Measurements from ENCODE around the gene QSOX1.
"Not testable (repeated sequence)": the region's sequence is repeated elsewhere in the genome, so short reads cannot be mapped to it uniquely, and the experiment has no call there.

The QSOX1 gene

DNA sequence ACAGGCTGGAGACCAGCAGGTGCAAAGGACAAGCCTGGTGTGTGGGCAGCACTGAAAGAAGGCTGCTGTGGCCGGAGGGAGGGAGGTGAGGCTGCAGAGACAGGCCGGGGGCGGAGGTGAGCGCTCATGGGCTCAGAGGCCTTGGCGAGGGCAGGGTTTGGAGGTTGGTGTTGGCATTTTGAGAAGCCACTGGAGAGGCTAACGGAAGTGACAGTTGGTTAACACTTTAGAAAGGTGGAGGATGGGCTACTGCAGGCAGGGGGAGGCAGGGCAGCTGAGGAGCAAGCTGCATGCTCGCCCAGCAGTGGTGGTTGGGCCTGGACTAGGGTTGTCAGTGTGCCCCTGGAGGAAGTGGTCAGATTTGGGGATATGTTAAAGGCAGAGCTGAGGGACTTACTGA lies 37.5 kb downstream of the QSOX1 start:
- no peak for DNase-seq

DNA sequence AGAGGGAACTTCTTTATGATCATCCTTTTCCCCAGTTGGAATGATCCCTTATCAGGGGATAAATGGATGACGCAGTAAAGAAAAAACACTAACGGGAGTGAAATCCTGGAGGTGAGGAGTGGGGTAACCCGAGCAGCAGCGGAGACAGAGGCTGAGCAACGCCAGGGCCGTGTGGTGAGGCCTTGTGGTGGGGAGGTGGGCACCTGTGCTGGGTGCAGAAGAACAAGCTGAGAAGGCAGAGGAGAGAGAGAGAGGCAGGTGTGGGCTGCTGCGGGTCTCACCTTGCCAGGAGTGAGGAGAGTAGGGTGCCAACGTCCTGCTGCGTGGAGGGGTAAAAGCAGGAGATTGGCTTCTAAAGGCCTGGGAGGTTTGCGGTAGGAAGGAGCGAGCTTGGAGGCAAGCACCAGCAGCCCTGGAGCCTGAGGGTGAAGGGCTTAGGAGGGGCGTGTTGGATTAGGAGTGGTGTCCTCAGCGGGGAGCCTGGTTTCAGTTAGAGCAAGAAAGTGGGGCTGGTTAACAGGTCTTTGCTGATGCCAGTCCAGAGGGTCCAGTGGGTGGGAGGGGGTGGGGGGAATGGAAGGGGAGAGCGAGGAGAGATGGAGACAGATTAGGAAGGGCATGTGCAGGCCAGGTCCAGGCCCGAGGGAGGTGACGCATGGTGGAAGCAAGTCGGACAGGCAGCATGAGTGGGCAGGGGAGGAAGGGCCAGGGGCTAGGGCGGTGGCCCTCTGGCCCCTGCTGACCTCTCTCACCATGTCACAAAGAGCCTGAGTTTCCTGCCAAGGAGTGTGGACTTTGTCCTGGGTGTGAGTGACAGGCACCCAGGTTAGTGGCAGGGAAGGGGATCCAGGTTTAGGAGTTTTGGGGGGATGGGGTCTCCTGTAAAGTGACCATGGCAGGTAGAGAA lies 38.7 kb downstream of the QSOX1 start:
- no peak for DNase-seq

DNA sequence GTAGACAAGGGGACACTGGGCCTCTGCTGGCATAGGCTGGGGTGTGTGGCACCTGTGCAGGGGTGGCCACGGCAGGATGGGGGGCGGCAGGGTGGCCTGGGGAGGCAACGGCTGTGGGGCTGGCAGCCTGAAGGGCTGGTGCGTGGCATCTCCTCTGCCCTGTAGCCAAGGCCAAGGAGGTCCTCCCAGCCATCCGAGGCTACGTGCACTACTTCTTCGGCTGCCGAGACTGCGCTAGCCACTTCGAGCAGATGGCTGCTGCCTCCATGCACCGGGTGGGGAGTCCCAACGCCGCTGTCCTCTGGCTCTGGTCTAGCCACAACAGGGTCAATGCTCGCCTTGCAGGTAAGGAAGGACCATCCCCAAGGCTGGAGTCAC lies 39.4 kb downstream of the QSOX1 start:
- DNase-seq, result no peak

DNA sequence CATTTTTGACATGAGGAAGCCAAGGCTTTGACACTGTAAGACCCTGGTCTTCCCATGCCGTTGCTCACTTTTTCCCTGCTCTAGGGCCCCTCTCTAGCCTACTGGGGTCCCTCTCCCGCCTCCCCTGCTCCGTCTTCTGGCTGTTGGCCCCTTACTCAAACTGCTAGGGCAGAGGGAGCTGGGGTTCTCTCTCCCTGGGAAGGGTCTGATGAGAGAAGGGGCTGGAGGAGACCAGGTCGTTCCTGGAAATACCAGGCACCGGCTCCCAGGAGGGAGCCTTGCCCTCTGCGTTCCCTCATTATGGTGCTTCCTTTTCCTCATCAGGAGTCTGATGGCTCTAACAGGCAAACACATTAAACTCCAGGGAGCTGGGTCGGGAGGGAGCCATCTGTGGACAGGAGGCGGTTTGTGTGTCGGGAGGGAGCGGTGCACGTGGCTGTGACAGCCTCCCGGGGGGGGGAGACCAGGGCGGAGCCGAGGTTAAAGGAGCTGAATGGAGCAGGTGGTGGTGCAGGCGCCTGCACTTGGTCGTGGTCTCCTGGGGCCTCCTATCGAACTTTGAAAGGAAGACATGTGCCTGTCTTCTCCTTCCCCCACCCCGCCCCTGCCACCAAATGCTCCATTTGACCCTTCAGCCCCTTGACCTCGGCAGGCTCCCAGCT lies 40.0 kb downstream of the QSOX1 start:
- no peak for DNase-seq

DNA sequence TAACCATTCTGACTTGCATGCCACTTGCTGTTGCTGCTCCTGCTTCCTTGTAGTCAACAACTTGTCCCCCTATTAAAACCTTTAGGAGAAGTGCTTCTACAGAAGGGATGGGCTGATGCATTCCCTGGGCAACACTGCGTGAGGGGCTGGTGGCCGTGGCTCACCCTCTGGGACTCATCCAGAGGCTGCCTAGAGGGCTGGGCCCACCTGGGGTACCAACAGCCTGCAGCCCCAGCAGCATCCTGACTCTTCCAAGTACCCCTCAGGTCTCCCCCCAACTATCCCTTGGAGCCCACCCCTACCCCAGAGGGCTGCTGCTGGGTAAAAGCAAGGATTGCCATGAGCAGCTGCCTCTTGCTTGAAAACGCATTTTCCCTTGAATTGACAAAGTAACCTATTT lies 40.7 kb downstream of the QSOX1 start:
- no peak for DNase-seq

DNA sequence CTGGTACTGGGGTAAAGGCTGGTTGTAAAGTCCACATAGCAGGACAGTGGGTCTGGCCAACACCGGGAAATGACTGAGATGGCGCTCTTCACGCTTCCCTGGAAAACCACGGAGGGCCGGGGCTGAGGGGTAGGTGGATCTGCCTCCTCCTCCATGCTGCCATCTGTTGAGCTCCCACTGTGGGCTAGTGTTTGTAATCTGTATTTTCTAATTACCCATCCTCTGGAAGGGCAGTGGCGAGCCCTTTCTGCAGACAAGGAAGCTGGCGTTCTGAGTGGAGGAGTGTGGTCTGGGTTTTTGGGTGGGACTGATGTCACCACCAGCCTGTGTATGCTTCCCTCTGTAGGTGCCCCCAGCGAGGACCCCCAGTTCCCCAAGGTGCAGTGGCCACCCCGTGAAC lies 41.2 kb downstream of the QSOX1 start:
- no peak for DNase-seq

DNA sequence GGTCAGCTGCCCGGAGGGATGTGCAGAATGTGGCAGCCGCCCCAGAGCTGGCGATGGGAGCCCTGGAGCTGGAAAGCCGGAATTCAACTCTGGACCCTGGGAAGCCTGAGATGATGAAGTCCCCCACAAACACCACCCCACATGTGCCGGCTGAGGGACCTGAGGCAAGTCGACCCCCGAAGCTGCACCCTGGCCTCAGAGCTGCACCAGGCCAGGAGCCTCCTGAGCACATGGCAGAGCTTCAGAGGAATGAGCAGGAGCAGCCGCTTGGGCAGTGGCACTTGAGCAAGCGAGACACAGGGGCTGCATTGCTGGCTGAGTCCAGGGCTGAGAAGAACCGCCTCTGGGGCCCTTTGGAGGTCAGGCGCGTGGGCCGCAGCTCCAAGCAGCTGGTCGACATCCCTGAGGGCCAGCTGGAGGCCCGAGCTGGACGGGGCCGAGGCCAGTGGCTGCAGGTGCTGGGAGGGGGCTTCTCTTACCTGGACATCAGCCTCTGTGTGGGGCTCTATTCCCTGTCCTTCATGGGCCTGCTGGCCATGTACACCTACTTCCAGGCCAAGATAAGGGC lies 41.9 kb downstream of the QSOX1 start:
- DNase-seq, result no peak

DNA sequence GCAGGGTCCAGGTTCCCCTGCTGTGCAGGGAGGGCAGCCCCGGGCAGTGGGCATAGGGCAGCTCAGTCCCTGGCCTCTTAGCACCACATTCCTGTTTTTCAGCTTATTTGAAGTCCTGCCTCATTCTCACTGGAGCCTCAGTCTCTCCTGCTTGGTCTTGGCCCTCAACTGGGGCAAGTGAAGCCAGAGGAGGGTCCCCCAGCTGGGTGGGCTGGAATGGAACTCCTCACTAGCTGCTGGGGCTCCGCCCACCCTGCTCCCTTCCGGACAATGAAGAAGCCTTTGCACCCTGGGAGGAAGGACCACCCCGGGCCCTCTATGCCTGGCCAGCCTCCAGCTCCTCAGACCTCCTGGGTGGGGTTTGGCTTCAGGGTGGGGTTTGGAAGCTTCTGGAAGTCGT lies 42.6 kb downstream of the QSOX1 start:
- DNase-seq, result no peak

DNA sequence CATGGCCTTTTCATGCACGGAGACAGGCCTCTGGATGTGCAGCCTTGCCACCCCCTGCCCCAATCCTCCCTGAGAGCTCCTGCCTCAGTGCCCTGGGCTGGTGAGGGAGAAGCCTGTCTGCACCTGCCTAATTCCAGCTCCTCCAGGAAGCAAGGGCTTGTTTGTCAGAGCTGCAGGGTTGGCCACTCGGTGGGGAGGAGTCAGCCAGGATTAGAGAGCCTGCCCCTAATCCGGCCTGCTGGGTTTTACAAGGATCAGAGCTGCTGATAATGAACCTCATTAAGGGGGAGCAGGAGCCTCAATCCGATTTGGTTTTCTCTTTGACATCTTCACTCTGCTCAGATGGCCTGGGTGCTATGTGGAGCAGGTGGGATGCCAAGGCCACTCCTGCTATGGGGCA lies 43.5 kb downstream of the QSOX1 start:
- no peak for DNase-seq

DNA sequence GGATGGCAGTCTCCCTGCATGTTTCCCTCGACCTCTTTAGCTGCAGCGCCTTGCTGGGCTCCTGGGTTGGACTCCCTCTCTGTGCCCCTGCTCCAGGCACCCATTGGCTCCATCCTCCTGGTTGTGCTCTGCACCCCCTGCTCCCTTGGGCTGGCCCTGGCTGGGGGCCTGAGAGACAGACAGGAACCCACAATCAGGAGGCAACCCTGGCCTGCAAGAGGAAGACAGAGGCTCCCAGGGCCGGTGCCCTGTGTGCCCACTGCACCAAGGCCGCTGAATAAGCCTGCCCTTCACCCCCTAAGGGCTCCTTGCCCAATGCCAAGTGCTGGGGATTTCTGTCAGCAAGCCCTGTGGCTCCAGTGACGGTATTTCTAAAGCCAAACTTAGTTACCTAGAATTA lies 43.9 kb downstream of the QSOX1 start:
- DNase-seq, result no peak

DNA sequence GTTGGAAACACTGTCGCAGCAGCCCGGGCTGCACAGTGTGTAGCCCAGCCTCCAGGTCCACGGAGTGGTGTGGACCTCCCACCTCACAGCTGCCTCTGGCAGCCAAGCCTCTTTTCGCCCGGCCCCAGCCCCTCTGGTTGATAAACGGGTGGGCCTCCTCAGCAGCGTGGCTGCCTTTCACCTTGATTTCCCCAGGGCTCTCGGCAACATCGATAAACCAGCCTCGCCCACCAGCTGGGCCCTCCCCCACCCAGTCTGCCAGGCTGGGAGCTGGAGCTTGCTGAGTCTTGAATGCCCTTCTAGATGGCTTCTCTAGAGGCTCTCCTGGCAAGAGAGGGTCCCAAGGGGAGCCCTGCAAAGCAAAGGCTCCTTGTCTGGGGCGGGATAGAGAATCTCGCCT lies 44.3 kb downstream of the QSOX1 start:
- no peak for DNase-seq

DNA sequence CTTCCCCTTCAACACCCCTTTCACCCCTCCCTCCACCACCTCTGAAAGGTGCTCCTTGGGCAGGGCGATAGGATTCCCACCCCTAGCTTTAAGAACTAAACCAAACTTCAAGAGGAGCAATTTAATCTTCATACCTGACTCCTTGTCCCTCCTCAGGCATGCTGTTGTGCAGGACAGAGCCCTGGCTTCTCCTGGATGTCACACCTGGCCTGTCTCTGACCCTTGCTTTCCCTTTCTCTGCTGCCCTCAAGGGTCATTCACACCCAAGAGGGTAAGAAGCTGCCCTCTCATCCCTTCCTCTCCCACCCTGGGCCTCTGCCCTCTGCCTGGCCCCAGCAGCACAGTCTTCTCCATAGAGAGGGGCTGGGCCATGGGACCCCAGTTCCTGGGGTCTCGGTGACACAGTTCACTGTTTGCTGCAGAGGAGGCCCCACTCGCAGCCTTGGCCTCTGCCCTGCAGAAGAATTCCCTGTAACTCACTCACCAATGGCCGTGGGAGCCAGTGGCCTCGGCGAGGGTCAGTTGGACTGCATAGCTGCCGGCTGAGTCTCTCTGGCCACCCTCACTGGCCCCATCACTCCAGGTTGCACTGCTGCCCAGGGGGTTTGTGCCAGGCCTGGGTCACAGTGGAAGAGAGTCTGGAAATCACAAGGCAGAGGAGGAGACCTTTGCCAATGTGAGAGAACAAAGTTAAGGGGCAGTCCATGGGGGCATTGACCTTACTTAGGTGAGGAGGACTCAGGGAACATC lies 47.0 kb downstream of the QSOX1 start:
- DNase-seq, result no peak

DNA sequence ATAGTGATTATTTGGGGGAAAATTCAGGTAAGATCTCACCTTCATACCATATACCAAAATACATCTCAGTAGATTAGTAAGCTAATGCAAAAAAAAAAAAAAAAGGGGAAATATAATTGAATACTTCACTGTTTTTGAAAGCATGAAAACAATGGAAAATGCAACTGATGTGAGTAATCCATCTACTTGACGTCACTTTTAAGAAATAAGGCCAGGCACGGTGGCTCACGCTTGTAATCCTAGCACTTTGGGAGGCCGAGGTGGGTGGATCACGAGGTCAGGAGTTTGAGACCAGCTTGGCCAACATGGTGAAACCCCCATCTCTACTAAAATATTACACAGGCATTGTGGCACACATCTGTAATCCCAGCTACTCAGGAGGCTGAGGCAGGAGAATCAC lies 47.9 kb downstream of the QSOX1 start:
- not testable (repeated sequence) for DNase-seq

DNA sequence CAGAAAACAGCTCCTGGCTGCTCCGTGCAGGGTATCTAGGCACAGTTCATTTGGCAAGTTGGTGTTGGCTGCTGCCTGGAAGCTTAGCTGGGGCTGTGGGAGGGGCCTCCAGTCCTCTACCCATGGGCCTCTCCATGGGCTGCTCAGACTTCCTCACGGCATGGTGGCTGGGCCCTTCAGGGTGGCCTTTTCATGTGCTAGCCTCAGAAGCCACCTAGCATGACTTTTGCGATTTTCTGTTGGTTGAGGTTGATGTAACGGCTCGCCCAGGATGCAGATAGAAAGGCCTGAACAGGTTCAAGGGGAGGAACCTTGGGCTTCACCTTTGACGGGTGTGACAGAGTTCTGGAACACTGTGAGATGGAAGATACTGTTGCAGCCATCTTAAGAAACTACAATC lies 49.6 kb downstream of the QSOX1 start:
- no peak for DNase-seq

DNA sequence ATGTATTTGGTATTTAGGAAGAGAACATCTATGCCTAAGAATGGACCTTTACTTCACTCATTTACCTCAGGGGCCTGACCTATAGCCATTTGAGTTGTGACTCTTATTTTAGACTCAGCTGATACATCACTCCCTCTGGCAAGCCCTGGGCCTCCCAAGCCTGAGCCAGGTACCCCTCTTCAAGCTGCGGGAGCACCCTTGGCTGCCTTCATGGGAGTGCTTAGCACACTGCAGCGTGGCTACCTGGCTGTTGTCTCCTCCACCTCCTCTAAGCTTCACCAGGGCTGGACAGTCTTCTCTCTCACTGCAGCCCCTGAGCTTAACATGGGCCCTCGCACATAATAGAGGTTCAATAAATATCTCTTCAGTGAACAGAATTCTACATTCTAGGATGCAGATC lies 51.9 kb downstream of the QSOX1 start:
- no peak for DNase-seq

DNA sequence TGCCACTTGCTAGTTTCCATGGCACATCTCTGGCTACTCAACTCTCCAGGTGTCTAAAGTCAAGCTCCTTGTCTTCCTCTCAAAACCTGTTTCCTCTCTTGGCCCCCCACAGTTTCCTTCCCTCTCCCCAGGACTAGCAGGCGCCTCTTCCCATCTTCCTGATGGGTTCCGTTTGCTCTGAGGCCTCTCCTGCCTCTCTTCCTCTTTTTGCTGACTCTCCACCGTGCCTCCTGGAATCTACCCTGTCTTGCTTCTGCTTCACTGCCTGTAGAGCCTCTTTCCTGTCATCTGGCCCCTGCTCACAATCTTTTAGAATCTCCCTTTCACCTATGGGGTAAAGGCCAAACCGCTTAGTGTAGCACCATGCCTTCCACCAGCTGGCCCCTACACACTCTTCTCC lies 53.6 kb downstream of the QSOX1 start:
- no peak for DNase-seq

DNA sequence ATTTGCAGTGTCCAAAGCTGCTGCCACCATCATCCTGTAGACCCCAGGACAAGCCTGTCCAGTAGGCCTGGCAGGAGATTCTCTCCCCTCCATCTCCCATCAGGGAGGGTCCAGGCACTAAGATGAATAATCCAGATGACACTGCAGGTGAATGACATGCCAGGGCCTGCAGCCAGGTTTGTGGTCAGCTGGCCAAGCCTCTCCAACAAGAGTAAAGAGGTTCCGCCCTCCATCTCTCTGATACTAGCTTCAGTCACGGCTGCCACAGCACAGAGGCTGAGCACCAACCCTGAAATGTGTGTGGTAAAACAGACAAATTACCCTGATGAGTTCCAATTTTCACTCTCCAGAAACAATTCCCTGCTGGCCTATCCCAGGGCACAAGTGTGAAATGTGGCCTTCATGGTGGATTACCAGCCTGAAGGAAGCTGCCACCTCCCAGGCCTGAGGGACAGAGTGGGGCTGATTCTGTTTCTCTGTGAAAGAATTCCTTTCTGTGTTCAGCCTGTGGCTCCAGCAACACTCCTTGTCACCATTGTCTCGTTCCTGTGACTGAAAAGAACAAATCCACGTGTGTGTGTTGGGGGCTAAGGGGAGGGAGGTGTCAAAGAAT lies 55.4 kb downstream of the QSOX1 start:
- DNase-seq, result no peak

DNA sequence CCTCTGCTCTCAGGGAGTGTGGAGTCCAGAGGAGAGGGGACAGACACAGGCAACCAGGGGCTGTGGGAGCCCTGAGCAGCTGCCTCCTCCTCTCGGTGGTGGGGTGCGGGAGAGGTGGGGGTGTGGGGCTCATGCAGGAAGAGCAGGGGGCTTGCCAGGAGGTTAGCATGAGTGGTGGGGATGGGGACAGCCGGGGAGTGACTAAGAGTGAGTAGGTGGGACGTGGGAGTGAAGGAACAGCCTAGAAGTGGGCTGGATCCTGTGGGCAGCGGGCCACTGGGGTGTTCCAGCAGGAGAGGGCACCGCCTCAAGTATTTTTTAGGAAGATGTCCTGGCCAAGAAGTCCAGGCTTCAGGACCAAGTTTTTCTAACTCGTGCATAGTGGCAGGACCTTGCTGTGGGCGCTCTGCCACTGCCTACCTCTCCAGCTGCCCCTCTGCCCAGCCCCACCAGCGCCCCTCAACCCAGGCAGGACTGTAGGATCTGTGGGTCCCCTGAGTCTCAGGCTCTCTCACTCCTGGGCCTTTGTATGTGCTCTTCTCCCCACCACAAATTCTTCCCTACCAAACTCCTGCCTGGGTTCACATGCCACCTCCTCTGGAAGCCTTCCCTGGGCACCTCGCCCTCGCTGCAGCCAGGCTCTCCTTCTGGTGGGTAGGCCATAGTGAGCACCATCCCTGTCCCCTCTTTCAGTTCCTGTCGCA lies 56.6 kb downstream of the QSOX1 start:
- DNase-seq, result no peak

DNA sequence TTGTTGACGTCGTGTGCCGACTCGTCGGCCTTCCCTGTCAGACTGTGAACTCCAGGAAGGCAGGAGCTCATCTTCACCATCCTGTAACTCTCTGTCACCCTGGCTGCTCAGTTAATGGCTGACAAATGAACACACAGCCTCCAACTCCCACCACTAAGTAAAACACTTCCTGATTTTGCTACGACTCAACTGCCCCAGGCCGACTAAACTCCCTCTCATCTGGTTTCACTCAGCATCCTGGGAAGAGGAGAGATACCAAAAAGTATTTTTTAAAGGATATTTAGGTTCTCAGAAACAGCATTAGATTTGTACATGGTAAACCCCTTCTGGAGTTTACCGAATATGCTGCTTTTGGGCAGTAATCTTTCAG lies 57.2 kb downstream of the QSOX1 start:
- no peak for DNase-seq

DNA sequence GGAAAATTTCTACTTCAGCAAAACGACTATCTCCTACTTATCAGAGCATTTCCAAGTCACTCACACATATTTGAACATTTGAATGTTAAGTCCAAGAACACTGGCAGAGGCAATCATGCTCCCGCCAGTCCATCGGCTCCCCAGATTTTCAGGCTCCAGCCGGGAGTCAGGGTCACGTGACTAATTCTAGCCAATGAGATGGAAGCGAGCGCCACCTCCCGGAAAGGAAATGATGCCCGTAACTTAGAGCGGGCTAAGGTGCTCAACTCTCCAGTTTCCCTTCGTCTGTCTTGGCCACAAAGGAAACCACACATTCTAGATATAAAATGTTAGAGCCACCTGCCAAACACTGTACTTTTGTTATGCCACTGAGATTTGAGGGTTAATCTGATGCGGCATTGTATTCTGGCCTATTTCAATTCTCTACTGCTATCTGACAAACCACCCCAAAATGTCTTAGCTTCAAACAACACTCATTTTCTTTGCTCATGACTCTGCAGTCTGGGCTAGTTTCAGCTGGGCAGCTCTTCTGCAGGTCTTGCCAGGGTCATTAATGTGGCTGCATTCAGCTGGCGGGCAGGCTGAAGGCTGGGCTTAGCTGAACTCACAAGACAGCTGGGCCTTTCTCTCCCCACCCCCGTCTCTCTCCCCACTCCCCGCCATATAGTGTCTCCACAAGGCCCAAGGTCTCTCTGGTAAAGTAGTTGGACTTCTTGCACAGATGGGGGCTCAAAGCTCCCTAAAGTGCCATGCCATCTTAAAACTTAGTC lies 58.9 kb downstream of the QSOX1 start:
- no peak for DNase-seq

DNA sequence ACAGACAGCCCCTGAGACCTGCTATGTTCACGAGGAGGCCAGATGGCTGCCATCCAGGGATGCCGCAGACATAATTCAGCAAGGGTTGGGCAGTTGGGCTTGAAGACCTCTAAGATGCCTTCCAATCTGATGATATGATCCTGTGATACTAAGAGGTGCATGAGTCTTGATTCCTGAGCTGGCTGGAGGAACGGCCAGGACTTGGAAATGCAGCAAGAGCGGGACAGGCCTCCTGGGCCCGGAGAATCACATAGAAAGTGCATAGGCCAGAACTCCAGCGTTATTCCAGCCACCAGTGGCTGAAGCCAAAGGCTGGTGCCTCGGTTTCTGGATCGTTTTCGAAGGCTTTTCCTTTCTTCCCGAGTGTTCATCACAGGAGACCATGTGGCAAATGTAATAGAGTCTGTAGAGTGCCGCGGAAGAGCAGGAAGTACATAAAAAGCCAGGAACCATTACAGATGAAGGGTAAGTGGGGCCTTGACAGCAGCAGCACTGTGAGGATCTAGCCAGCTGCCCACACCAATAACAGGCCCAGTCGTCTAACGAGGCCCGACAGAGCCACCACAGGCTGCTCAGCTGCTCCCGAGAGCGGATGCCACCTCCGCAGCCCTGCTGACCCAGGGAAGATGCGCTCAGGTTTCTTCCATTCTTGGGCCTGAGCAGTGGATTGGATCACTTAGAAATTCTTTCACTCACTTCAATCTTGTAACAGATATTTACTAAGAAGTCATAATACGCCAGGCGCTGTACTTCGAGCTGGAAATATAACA lies 61.4 kb downstream of the QSOX1 start:
- DNase-seq, result no peak

Data from EL (cell line).